Measurements from ENCODE around the gene LIPC.

Gene LIPC

DNA sequence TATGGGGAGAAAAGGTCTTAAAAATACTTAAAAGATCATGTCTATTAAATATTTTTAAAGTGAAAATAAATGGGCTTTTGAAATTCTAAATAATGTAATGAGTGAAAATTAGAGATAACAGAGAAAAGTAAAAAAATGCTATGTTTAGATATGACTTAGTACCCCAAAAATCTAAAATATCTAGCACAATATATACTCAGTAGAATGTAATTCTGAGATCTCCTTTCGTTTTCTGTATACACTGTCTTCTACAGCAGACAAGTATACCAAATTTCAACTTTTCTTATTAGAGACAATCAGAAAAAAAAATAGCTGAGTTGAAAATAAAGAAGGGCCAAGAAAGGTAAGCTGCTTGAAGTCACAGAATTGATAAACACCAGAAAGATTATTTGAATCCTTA lies 176.9 kb downstream of the LIPC start:
- TF ChIP-seq, protein P1, sequence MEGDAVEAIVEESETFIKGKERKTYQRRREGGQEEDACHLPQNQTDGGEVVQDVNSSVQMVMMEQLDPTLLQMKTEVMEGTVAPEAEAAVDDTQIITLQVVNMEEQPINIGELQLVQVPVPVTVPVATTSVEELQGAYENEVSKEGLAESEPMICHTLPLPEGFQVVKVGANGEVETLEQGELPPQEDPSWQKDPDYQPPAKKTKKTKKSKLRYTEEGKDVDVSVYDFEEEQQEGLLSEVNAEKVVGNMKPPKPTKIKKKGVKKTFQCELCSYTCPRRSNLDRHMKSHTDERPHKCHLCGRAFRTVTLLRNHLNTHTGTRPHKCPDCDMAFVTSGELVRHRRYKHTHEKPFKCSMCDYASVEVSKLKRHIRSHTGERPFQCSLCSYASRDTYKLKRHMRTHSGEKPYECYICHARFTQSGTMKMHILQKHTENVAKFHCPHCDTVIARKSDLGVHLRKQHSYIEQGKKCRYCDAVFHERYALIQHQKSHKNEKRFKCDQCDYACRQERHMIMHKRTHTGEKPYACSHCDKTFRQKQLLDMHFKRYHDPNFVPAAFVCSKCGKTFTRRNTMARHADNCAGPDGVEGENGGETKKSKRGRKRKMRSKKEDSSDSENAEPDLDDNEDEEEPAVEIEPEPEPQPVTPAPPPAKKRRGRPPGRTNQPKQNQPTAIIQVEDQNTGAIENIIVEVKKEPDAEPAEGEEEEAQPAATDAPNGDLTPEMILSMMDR (IDR thresholded peaks at IDR 0.05; ENCODE audit: low read depth, low read length): no peak
- H3K4me3 ChIP-seq (ENCODE audit: low read depth, low read length): no peak overlapping the region
- no peak for DNase-seq (ENCODE audit: low read depth, low spot score)
- in situ Hi-C loops (cut with HindIII; ENCODE audit: low sequenced_read_pairs): no loop called here

DNA sequence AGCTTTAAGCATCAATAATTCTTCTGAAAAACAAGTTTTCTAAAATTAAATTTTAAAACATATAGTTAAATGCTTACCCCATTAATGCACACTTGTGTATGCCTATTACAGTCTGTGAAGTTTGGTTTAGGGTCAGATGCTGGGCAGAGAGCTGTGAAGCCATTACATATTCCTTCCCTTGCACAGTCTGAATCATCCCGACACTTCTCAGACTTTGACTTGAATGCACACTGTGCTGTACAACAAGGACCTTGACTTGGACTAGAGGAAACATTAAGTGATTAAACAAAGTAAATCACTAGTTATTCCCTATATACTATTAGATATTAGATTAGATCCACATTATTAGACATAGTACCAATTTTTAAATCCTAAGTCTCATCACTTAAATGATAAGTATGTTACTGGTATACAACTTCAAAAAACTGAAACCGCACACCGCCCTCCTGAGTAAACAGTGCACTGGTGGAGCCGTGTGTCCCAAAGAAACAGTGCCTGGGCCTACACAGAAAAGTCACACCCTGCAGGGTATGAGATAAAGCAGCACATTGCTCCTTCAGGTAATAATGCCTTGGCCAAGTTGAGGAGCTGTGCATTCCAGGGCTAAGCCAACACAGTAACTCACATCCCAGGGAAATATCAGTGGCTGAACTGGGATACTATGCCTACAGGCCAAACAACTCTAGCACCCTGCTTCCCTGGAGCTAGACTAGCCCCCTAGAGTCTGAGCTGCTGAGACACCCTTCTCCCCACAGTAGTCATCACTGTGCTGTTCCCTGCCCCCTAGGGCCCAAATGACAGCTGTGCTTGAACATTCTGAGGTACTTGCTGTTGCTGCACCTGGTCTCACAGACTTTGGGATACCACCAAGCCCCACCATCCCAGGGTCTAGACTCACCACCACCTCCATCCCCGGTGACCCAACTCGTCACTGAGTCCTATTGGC lies 180.2 kb downstream of the LIPC start:
- TF ChIP-seq, protein P1 (IDR thresholded peaks at IDR 0.05; ENCODE audit: low read depth, low read length): no peak
- H3K4me3 ChIP-seq (ENCODE audit: low read depth, low read length): no peak overlapping the region
- DNase-seq (ENCODE audit: low read depth, low spot score): no peak
- in situ Hi-C loops (cut with HindIII; ENCODE audit: low sequenced_read_pairs): no loop called here

DNA sequence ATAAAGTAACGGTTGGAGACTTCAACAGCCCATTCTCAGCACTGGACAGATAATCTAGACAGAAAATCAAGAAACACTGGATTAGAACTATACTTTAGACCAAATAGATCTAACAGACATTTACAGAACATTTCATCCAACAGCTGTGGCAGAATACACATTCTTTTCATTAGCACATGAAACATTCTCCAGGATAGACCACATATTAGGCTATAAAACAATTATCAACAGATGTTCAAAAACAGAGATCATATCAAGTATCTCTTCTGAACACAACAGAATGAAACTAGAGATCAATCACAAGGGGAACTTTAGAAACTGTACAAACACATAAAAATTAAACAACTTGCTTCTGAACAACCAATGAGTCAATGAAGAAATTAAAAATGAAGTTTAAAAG lies 184.4 kb downstream of the LIPC start:
- H3K4me3 ChIP-seq (ENCODE audit: low read depth, low read length): no peak overlapping the region
- in situ Hi-C loops (cut with HindIII; ENCODE audit: low sequenced_read_pairs): no loop called here
- TF ChIP-seq, protein P1 (IDR thresholded peaks at IDR 0.05; ENCODE audit: low read depth, low read length): no peak
- no peak for DNase-seq (ENCODE audit: low read depth, low spot score)
